Measurements from ENCODE around the gene RXRB.

Gene RXRB

DNA sequence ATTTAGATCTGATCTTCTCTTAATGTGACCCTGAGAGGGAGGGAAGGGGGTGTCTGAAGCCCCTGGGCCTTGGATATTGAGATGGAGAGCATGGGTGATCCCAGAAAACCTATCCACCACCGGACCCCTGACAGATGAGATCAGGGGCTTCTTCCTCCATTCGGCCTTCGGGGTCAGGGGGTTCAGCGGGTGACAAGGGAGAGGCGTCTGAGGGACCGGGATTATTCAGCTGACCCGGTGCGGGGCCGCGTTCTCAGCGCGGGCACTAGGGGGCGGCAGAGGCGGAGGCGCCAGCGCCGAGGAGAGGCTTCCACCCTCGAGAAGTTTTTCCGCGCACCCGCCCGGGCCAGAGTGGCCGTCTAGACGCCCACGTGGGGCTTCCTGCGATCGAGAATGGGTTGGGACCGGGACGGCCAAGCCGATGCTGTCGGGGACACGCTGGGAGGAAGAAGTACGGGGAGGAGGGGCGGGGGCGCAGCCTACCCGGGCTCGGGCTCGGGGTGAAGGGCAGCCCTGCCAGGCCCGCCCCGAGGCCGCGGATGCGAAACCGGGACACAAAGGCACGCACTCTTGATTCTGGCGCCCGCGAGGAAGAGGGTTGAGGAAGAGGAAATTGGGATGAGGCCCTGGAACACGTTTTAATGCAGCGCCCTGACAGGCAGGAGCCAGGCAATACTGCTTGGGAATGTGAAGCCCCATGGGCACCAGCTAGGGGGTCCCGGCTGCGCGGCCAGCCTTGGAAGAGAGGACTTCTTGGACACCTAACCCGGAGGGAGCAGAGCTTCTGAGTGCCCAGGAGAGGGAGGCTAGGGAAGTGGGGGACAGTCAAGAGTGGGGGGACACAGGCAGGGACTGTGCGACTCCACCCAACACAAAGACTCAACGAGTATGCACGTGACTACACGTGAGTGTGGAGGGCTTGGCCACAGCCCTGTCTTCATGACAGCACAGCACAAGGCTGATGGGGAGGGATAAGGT lies 38.8 kb downstream of the RXRB start:
- ATAC-seq (ENCODE audit: low read depth) (peak; percentile 73), DNase-seq (ENCODE audit: low spot score) (peak; percentile 54)
- no peak overlapping the region for H3K27ac ChIP-seq (ENCODE audit: poor library complexity, severe bottlenecking)
- H3K4me3 ChIP-seq (ENCODE audit: severe bottlenecking) = peak overlapping the region; percentile 32
- H3K27me3 ChIP-seq (ENCODE audit: insufficient read depth, poor library complexity, severe bottlenecking) = no peaks in the 10 kb centered on the region
- H3K4me1 ChIP-seq (ENCODE audit: insufficient read depth, poor library complexity, severe bottlenecking) = peaks cover 6% of the 10 kb centered on the region
- H3K36me3 ChIP-seq (ENCODE audit: low read depth) = no peaks in the 10 kb centered on the region
- no peaks in the 10 kb centered on the region for H3K9me3 ChIP-seq (ENCODE audit: severe bottlenecking)
- TF ChIP-seq, protein P1, sequence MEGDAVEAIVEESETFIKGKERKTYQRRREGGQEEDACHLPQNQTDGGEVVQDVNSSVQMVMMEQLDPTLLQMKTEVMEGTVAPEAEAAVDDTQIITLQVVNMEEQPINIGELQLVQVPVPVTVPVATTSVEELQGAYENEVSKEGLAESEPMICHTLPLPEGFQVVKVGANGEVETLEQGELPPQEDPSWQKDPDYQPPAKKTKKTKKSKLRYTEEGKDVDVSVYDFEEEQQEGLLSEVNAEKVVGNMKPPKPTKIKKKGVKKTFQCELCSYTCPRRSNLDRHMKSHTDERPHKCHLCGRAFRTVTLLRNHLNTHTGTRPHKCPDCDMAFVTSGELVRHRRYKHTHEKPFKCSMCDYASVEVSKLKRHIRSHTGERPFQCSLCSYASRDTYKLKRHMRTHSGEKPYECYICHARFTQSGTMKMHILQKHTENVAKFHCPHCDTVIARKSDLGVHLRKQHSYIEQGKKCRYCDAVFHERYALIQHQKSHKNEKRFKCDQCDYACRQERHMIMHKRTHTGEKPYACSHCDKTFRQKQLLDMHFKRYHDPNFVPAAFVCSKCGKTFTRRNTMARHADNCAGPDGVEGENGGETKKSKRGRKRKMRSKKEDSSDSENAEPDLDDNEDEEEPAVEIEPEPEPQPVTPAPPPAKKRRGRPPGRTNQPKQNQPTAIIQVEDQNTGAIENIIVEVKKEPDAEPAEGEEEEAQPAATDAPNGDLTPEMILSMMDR (IDR thresholded peaks at IDR 0.05; ENCODE audit: poor library complexity, severe bottlenecking) = peak; percentile 97

DNA sequence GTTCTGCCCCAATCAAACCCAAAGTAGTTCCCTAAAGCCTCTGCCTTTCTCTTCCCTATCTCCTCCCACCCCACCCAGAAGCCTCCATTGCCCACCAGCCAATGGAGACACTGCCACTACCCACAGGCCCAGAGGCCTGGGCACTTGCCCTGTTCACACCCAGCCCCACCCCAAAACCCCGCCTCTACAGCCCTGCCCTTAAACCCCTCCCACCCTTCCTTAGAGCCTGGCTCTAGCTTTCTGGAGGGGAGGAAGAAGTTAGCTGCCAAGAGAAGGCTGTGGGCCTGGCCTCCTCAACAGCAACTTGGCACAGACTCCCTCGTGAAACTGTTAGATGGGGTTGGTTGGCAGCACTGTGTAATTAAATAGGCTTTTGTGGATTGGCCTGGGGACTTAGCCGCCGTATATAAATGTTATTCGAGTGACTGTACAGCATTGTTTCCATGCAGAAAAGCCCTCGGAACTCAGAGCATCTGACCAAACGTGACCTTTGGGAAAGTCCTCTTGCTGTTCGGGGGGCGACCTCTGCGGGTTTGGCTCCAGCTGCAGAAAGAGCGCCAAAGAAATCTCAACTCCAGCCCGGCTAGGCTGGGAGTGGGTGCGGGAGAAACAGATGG lies 39.6 kb downstream of the RXRB start:
- H3K4me3 ChIP-seq (ENCODE audit: severe bottlenecking) = no peak overlapping the region
- TF ChIP-seq, protein P1 (IDR thresholded peaks at IDR 0.05; ENCODE audit: poor library complexity, severe bottlenecking) = no peak
- H3K4me1 ChIP-seq (ENCODE audit: insufficient read depth, poor library complexity, severe bottlenecking) = peaks cover 6% of the 10 kb centered on the region
- no peaks in the 10 kb centered on the region for H3K9me3 ChIP-seq (ENCODE audit: severe bottlenecking)
- peak; percentile 37 for DNase-seq (ENCODE audit: low spot score)
- no peaks in the 10 kb centered on the region for H3K36me3 ChIP-seq (ENCODE audit: low read depth)
- peak; percentile 64 for ATAC-seq (ENCODE audit: low read depth)
- H3K27me3 ChIP-seq (ENCODE audit: insufficient read depth, poor library complexity, severe bottlenecking) = no peaks in the 10 kb centered on the region
- H3K27ac ChIP-seq (ENCODE audit: poor library complexity, severe bottlenecking) = no peak overlapping the region

DNA sequence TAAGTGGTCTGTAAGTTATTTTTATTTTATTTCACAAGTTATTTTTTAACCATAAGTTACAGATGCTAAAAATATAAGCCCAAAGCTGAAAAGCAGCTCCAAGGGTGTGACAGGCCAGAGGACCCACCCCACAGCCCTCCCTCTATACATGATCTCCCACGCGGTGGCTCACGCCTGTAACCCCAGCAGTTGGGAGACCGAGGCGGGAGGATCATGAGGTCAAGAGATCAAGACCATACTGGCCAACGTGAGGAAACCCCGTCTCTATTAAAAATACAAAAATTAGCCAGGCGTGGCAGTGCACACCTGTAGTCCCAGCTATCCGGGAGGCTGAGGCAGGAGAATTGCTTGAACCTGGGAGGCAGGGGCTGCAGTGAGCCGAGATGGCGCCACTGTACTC lies 40.4 kb downstream of the RXRB start:
- peaks cover 6% of the 10 kb centered on the region for H3K4me1 ChIP-seq (ENCODE audit: insufficient read depth, poor library complexity, severe bottlenecking)
- no peak overlapping the region for H3K27ac ChIP-seq (ENCODE audit: poor library complexity, severe bottlenecking)
- no peaks in the 10 kb centered on the region for H3K9me3 ChIP-seq (ENCODE audit: severe bottlenecking)
- TF ChIP-seq, protein P1 (IDR thresholded peaks at IDR 0.05; ENCODE audit: poor library complexity, severe bottlenecking) = no peak
- no peaks in the 10 kb centered on the region for H3K36me3 ChIP-seq (ENCODE audit: low read depth)
- DNase-seq (ENCODE audit: low spot score) (no peak), ATAC-seq (ENCODE audit: low read depth) (no peak)
- no peak overlapping the region for H3K4me3 ChIP-seq (ENCODE audit: severe bottlenecking)
- H3K27me3 ChIP-seq (ENCODE audit: insufficient read depth, poor library complexity, severe bottlenecking) = no peaks in the 10 kb centered on the region

DNA sequence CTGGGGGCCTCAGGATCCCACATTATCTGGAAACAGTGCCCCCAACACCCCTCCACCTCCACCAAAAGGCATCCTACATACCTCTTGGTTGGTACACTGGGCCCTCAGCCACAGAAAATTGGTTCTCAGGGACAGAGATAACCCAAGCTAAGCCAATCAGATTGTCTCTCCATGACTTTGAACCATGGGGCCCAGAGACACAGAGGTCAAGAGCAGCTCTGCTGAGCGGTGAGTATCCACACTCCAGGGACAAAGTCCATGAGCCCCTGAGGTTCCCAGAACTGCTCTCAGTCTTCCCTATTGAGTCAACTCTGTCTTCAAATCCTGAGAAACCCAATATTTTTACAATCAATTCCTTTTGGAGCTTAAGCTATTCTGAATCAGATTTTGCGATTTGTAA lies 43.5 kb downstream of the RXRB start:
- Histone ChIP-seq H3K27ac (ENCODE audit: poor library complexity, severe bottlenecking) (no peak overlapping the region), H3K9me3 (ENCODE audit: severe bottlenecking) (no peaks in the 10 kb centered on the region), H3K4me3 (ENCODE audit: severe bottlenecking) (no peak overlapping the region), H3K36me3 (ENCODE audit: low read depth) (no peaks in the 10 kb centered on the region), H3K4me1 (ENCODE audit: insufficient read depth, poor library complexity, severe bottlenecking) (peaks cover 6% of the 10 kb centered on the region), H3K27me3 (ENCODE audit: insufficient read depth, poor library complexity, severe bottlenecking) (no peaks in the 10 kb centered on the region)
- TF ChIP-seq, protein P1 (IDR thresholded peaks at IDR 0.05; ENCODE audit: poor library complexity, severe bottlenecking) = no peak
- no peak for ATAC-seq (ENCODE audit: low read depth)
- DNase-seq (ENCODE audit: low spot score) = no peak
